Measurements from ENCODE around the gene RNF168. TPM values are rescaled to one million over a fixed set of nuclear protein-coding genes. Genes with fewer than 3 reads are reported as not detected.

Gene RNF168
- 14.3 and 18.8 TPM in 2 replicates for total RNA-seq

GRCh38 chr3:196503196-196504076 is at the start of gene RNF168:
Gene RNF168, minus strand, starts transcription at chr3:196503768. Its CDS starts 595 bp downstream, at chr3:196503173.

DNA sequence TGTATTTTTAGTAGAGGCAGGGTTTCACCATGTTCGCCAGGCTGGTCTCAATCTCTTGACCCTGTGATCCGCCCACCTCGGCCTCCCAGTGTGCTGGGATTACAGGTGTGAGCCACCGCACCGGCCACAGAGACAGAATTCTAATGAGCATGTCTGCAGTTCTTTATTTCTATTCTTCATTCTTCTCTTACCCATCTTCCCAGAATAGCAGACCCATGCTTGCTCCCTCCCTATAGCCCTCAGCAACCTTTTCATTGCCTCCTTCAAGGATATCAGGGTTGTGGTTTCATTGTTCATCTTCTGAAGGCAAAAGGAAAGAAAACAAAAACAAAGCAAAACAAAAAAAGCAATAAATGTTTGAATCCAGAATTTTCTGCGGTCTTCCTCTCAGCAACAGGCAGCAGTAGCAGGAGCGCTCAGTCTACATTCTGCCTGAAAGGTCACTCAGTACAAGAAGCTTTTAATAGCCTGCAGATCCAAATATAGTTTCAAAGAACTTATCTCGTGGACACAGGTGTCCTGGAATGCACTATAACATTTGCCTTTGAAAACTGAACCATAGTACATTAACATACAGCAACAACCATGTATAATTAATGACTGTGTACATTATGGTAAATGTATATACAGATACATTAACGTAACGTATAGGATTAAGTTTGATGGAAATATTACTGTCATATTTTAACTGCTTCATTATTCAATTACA is 11.5 kb upstream of the RNF168 start, which contains the start of gene SMCO1:
TSS of gene SMCO1 (minus strand) at position 434 of the 709 bp plus-strand sequence. CDS start at position 297, 137 bp downstream.

DNA sequence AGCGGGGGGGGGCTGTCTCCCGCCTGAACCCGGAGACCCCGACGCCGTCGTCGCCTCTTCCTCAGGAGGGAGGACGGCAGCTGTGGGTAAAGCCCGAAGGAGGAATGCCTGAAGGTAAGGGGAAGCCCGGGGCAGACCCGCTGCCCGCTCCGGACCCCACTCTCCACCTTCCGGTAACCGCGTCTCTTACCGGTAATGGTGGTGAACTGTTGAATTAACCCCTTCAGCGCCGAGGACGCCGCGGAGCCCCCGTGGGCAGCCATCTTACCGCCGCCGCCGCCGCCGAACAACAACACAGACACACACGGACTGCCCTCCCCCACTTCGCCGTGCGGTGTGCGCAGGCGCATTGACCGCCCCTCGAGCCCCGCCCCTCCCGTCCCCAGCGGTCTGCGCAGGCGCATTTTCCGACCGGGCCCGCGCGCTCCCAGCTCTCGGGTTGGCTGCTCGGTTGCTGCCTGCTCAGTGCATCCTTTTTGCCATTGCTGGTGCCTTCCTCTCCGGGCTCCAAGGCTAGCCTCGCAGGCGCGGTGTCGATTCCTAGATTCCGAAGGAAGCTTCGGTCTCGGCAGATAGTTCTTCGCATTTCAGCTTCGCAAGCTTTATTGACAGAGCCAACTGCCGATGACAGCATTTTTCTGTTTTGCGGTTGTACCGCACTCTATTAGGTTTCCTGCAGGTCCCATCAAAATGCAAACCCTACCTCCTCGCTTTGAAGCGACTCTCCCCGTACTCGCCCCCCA is 71.3 kb downstream of the RNF168 start, which contains the start of gene UBXN7:
TSS of gene UBXN7 (minus strand) at position 291 of the 743 bp plus-strand sequence. CDS start at position 263, 28 bp downstream.

Other genes starting within 250 kb of the RNF168 start
- 82.5 and 98.9 TPM in 2 replicates for gene PCYT1A, start 216.0 kb downstream of the RNF168 start, total RNA-seq
- 5.9 and 7.2 TPM in 2 replicates for gene DYNLT2B, start 185.5 kb downstream of the RNF168 start, total RNA-seq
- gene TM4SF19, start 165.4 kb downstream of the RNF168 start, total RNA-seq, result not detected in 2 replicates
- 19.0 and 25.1 TPM in 2 replicates for gene UBXN7, start 71.3 kb downstream of the RNF168 start, total RNA-seq
- not detected in 2 replicates for gene SMCO1, start 11.6 kb upstream of the RNF168 start, total RNA-seq
- 5.3 and 5.8 TPM in 2 replicates for gene WDR53, start 64.8 kb upstream of the RNF168 start, total RNA-seq
- gene FBXO45, start 64.9 kb upstream of the RNF168 start, total RNA-seq, result 11.9 and 15.5 TPM in 2 replicates
- gene NRROS, start 135.9 kb upstream of the RNF168 start, total RNA-seq, result 0.30 and 1.2 TPM in 2 replicates
- 2.5 and 5.0 TPM in 2 replicates for gene CEP19, start 208.5 kb upstream of the RNF168 start, total RNA-seq
- gene PIGX, start 208.6 kb upstream of the RNF168 start, total RNA-seq, result 23.0 and 29.4 TPM in 2 replicates
- 48.4 and 113 TPM in 2 replicates for gene PAK2, start 236.1 kb upstream of the RNF168 start, total RNA-seq

All from smooth muscle cell of the umbilical artery (primary cell).